Calu3 (cell line): ENCODE data around the gene GPR101. TPM values are rescaled to one million over a fixed set of nuclear protein-coding genes. Genes with fewer than 3 reads are reported as not detected.

Experiments
- BruUV-seq: library from RNA; stranded (reverse); fragments of 400-500 nt; replicated peaks from 2 replicates; lab custom pipeline; 2021; lab: Mats Ljungman, UMichigan
- CTCF ChIA-PET: fragments of 300-600 bp; sonication (Branson Sonifier 250); formaldehyde crosslinking; loops from one replicate; lab custom pipeline; 2022; ENCODE audit warnings: antibody characterized with exemption; lab: Charles Lee
- DNase-seq: peaks from one replicate; pipeline ENCODE4 v3.0.0; 2022
- H3K27ac Mint-ChIP-seq: one replicate; pipeline ENCODE4 v1.8.0; 2022; ENCODE audit warnings: mixed read lengths; ENCODE audit not compliant: unreplicated experiment
- H3K27me3 Mint-ChIP-seq: one replicate; pipeline ENCODE4 v1.8.0; 2022; ENCODE audit warnings: mixed read lengths; ENCODE audit not compliant: unreplicated experiment
- H3K36me3 Mint-ChIP-seq: one replicate; pipeline ENCODE4 v1.8.0; 2022; ENCODE audit warnings: mild to moderate bottlenecking, moderate library complexity, mixed read lengths; ENCODE audit not compliant: insufficient read depth, unreplicated experiment
- H3K4me1 Mint-ChIP-seq: one replicate; pipeline ENCODE4 v1.8.0; 2022; ENCODE audit warnings: mild to moderate bottlenecking, low read depth, mixed read lengths; ENCODE audit not compliant: unreplicated experiment
- H3K4me3 Mint-ChIP-seq: one replicate; pipeline ENCODE4 v1.8.0; 2022; ENCODE audit warnings: mild to moderate bottlenecking, low read depth, moderate library complexity, mixed read lengths; ENCODE audit not compliant: unreplicated experiment
- H3K9me3 Mint-ChIP-seq: one replicate; pipeline ENCODE4 v1.8.0; 2022; ENCODE audit warnings: low read depth, mixed read lengths; ENCODE audit not compliant: unreplicated experiment
- CTCF ChIP-seq: fragments of 200-600 bp; IDR thresholded peaks from one replicate; pipeline ENCODE4 v1.8.0; 2022; ENCODE audit warnings: antibody characterized with exemption; ENCODE audit not compliant: unreplicated experiment
- intact Hi-C: fragments of 100-400 bp; cut with micrococcal nuclease; formaldehyde crosslinking; loops from one replicate; pipeline ENCODE4 v1.10.0; 2022; ENCODE audit not compliant: unreplicated experiment
- total RNA-seq: library from RNA; stranded (reverse); gene quantifications from 2 replicates; pipeline ENCODE4 v1.2.3, GENCODE V29; 2022

Gene GPR101
- total RNA-seq, 1 experiment from 2014 or later = not detected

- H3K4me1 Mint-ChIP-seq = no peaks in the 10 kb centered on the region
- H3K9me3 Mint-ChIP-seq = no peaks in the 10 kb centered on the region
- H3K4me3 Mint-ChIP-seq = peak overlapping the region; percentile 66
- DNase-seq = peak; percentile 73
- H3K36me3 Mint-ChIP-seq = no peaks in the 10 kb centered on the region
- TF ChIP-seq CTCF = peak; percentile 80
- no peak overlapping the region for H3K27ac Mint-ChIP-seq
- no TSS peak for BruUV-seq
- intact Hi-C loops = loop anchor here (1.0 to 5.0 kb wide), 2 partner anchors 98 to 340 kb away; no protein-coding TSS in a partner anchor
- CTCF ChIA-PET = interaction anchor here (0.9 kb wide), 1 partner anchor 10 kb away, joined by 3 read pairs; no protein-coding TSS in a partner anchor
- peaks cover 75% of the 10 kb centered on the region for H3K27me3 Mint-ChIP-seq
These were observed 18.3 kb upstream of the GPR101 start for GRCh38 chrX:137051978-137052642.

GRCh38 chrX:137044893-137045292 lies 11.1 kb upstream of the GPR101 start:
- peaks cover 42% of the 10 kb centered on the region for H3K27me3 Mint-ChIP-seq
- intact Hi-C loops = no loop called here

GRCh38 chrX:137043736-137044135 lies 9.9 kb upstream of the GPR101 start:
- no peaks in the 10 kb centered on the region for H3K4me1 Mint-ChIP-seq
- no peak overlapping the region for H3K27ac Mint-ChIP-seq
- intact Hi-C loops = no loop called here
- no peak for TF ChIP-seq CTCF
- CTCF ChIA-PET = no interaction called here
- no TSS peak for BruUV-seq
- no peaks in the 10 kb centered on the region for H3K9me3 Mint-ChIP-seq
- no peaks in the 10 kb centered on the region for H3K36me3 Mint-ChIP-seq
- no peak for DNase-seq
- no peak overlapping the region for H3K4me3 Mint-ChIP-seq
- H3K27me3 Mint-ChIP-seq = peaks cover 47% of the 10 kb centered on the region

More at GRCh38 chrX:137044893-137045292, 11.1 kb upstream of the GPR101 start:
- H3K36me3 Mint-ChIP-seq = no peaks in the 10 kb centered on the region
- no peaks in the 10 kb centered on the region for H3K9me3 Mint-ChIP-seq
- H3K27ac Mint-ChIP-seq = no peak overlapping the region
- DNase-seq = no peak
- H3K4me1 Mint-ChIP-seq = no peaks in the 10 kb centered on the region
- BruUV-seq = no TSS peak
- TF ChIP-seq CTCF = no peak
- CTCF ChIA-PET = no interaction called here
- no peak overlapping the region for H3K4me3 Mint-ChIP-seq

GRCh38 chrX:137041329-137041728 lies 7.5 kb upstream of the GPR101 start:
- CTCF ChIA-PET = interaction anchor here (0.6 kb wide), 1 partner anchor 11 kb away, joined by 3 read pairs; no protein-coding TSS in a partner anchor
- H3K4me1 Mint-ChIP-seq = no peaks in the 10 kb centered on the region
- peaks cover 39% of the 10 kb centered on the region for H3K27me3 Mint-ChIP-seq
- no peak overlapping the region for H3K4me3 Mint-ChIP-seq
- no peak for TF ChIP-seq CTCF
- H3K36me3 Mint-ChIP-seq = no peaks in the 10 kb centered on the region
- H3K9me3 Mint-ChIP-seq = no peaks in the 10 kb centered on the region
- intact Hi-C loops = no loop called here
- H3K27ac Mint-ChIP-seq = no peak overlapping the region
- no TSS peak for BruUV-seq
- no peak for DNase-seq
